Rectal smooth muscle tissue (tissue), 1 donor: Measurements from ENCODE around the gene DHX38.
A peak's percentile ranks its signal among the peaks of the same experiment; 100 is the strongest.
"Not testable (repeated sequence)": the region's sequence is repeated elsewhere in the genome, so short reads cannot be mapped to it uniquely, and the experiment has no call there.

Source experiments
- H3K27ac ChIP-seq: one replicate; pipeline ENCODE4 v1.7.0; 2013; ENCODE audit warnings: low read depth, low read length, inconsistent platforms
- H3K27me3 ChIP-seq: one replicate; pipeline ENCODE4 v1.7.0; 2013; ENCODE audit warnings: low read length; ENCODE audit not compliant: control insufficient read depth, insufficient read depth
- H3K36me3 ChIP-seq: one replicate; pipeline ENCODE4 v1.7.0; 2013; ENCODE audit warnings: low read length; ENCODE audit not compliant: control insufficient read depth, insufficient read depth
- H3K4me1 ChIP-seq: one replicate; pipeline ENCODE4 v1.7.0; 2013; ENCODE audit warnings: low read length; ENCODE audit not compliant: control insufficient read depth, insufficient read depth
- H3K4me3 ChIP-seq: one replicate; pipeline ENCODE4 v1.7.0; 2013; ENCODE audit warnings: low read length
- H3K9ac ChIP-seq: one replicate; pipeline ENCODE4 v1.7.0; 2013; ENCODE audit warnings: low read length

DHX38 gene

DNA sequence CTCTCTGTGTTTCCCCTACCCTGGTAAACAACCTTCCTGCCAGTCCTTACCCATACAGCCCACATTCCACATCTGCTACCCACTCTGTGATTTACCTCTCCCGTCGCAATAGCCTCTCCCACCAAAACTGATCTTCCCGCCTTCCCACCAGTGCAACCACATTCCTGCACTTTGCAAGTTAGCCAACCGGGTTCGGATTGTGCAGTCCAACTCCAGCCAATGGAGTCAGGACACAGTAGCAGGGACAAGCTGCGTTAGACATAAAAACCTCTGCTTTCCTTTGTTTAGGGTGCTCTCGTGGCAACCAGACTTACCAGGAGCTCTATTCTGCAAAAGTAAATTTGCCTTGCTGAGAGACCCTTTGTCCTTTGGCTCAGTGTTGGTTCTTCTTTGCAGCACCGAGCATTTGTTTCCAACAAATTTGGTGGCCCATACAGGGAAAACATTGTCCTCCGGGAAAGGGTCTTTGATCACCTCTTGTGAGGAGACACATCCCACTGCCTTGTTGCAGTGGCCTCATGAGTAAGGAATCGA lies 29.2 kb upstream of the DHX38 start:
- no peaks in the 10 kb centered on the region for H3K27me3 ChIP-seq
- no peak overlapping the region for H3K9ac ChIP-seq
- no peak overlapping the region for H3K27ac ChIP-seq
- H3K4me1 ChIP-seq, result no peaks in the 10 kb centered on the region
- no peak overlapping the region for H3K4me3 ChIP-seq
- no peaks in the 10 kb centered on the region for H3K36me3 ChIP-seq

DNA sequence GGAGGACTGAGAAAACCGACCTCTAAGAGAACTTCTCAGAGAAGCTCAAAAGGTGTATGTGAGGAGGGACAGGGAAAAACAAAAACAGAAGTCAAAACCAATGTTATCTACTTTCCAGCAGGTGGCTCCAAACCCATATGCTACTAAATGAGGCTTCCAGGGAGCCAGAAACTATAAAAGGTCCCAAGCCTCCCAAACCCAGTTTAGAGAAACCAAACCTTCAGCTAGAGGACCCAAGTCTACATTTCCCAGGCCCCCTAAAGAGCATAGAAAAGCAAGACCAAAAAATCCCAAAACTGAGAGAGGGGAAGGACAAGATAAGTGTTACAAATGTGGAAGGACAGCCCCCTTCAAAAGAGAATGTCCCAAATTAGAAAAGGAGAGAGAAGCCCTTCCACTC lies 26.9 kb upstream of the DHX38 start:
- Histone ChIP-seq H3K4me3 (no peak overlapping the region), H3K36me3 (no peaks in the 10 kb centered on the region), H3K4me1 (no peaks in the 10 kb centered on the region), H3K9ac (no peak overlapping the region), H3K27me3 (no peaks in the 10 kb centered on the region), H3K27ac (no peak overlapping the region)

DNA sequence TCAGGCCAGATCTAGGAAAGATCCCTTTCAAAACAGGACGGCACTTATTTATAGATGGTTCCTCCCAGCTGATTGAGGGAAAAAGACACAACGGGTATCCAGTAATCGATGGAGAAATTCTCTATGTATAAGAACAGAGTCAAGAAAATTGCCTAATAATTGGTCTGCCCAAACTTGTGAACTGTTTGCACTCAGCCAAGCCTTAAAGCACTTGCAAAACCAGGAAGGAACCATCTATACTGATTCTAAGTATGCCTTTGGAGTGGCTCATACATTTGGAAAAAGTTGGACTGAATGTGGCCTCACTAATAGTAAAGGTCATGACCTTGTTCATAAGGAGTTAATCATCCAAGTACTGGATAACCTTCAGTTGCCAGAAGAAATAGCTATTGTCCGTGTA lies 24.7 kb upstream of the DHX38 start:
- Histone ChIP-seq H3K36me3 (no peaks in the 10 kb centered on the region), H3K9ac (no peak overlapping the region), H3K4me1 (no peaks in the 10 kb centered on the region), H3K27me3 (no peaks in the 10 kb centered on the region), H3K27ac (no peak overlapping the region), H3K4me3 (no peak overlapping the region)

DNA sequence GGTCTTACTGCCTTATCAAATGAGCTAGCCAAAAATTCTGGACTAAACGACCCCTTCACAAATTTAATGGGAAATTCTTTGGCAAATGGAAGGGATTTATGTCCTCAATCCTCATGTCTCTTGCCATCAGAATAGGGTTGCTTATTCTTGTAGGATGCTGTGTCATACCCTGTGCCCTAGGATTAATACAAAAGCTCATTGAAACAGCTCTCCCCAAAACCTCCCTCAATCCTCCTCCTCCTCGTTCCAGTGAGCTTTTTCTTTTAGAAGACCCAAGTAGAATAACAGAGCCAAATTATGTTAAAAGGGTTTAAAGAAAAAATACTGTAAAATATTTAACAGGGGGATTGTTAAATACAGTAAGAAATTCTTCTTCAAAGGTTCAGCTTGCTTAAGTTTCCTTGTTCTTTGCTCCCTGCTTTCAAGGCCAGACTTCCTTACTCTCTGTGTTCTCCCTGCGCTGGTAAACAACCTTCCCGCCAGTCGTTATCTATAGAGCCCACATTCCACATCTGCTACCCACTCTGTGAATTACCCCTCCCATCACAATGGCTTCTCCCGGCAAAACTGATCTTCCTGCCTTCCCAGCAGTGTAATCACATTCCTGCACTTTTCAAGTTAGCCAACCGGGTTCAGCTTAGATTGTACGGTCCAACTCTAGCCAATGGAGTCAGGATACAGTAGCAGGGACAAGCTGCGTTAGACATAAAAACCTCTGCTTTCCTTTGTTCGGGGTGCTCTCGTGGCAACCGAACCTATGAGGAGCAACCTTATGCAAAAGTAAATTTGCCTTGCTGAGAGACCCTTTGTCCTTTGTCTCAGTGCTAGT lies 20.9 kb upstream of the DHX38 start:
- Histone ChIP-seq H3K27ac (no peak overlapping the region), H3K27me3 (no peaks in the 10 kb centered on the region), H3K36me3 (no peaks in the 10 kb centered on the region), H3K4me1 (no peaks in the 10 kb centered on the region), H3K4me3 (no peak overlapping the region), H3K9ac (no peak overlapping the region)

DNA sequence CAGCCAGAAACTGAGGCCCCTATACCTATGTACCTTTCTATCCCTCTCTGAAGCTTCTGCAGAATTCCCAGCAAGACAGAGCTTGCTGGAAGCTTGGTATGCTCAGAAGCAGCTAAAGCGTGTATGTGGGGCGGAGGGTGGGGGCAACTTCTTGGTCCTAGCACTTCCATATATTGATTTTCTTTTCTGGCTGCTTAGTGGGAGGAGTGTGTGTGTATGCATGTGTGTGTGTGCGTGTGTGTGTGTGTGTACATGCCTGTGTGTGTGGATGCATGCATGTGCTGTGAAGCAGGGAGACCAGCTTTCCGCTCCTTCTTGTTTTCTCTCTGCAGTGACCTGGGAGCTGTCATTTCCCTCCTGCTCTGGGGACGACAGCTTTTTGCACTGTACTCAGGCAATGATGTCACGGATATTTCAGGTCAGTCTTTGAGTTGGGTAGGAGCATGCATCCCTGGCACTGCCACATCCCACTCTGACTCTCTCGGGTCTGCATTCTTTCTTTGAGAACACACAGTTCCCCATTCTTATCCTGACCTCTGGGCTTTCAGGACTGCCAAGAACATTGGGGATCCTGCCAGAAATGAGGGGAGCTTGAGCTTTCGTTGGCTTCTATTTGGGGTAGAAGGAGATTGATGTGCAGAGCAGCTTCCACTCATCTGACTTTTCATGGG lies 20.0 kb upstream of the DHX38 start:
- Histone ChIP-seq H3K36me3 (no peaks in the 10 kb centered on the region), H3K27me3 (no peaks in the 10 kb centered on the region), H3K9ac (no peak overlapping the region), H3K27ac (no peak overlapping the region), H3K4me3 (no peak overlapping the region), H3K4me1 (no peaks in the 10 kb centered on the region)

DNA sequence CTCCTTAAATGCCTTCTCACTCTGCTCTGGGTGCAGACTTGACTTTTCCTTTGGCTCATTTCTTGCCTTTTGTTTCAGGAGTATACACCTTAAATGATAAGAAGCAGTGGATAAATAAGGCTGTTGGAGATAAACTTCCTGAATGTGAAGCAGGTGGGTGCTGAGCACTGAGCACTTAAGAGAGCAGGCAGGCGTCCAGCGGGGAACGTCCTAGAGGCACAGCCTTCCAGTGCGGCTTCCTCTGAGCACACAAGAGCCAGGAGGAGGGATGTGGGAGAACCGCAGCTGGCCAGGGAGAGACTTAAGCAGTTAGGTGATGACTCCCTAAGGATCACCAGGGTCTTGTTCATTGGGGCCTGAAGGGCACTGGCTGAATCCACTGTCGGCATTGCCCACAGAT lies 18.6 kb upstream of the DHX38 start:
- not testable (repeated sequence) for H3K27me3 ChIP-seq, H3K27ac ChIP-seq, H3K4me1 ChIP-seq, H3K4me3 ChIP-seq, H3K9ac ChIP-seq, H3K36me3 ChIP-seq

DNA sequence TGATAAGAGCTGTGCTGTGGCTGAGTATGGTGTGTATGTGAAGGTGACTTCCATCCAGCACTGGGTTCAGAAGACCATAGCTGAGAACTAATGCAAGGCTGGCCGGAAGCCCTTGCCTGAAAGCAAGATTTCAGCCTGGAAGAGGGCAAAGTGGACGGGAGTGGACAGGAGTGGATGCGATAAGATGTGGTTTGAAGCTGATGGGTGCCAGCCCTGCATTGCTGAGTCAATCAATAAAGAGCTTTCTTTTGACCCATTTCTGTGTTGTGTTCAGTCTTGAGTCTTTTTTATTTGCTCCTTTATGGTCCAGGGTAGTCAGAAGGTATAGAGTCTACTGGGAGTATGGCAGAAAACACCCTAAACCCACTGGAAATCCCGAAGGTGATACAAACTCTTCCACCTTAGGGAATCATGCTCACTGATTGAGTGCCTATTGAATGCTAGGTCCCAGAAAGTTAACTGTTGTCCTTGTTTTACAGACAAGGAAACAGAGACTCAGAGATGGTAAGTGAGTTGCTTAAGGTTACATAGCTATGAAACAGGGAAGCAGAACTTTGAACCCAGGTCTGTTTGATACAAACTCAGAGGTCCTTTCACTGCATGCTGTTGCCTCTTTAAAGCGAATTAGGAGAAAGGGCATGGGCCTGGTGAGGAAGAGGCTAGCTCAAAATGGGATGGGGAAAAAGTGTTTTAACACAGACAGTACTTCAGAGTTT lies 16.5 kb upstream of the DHX38 start:
- H3K4me1 ChIP-seq, H3K9ac ChIP-seq, H3K27me3 ChIP-seq, H3K27ac ChIP-seq, H3K4me3 ChIP-seq, H3K36me3 ChIP-seq: not testable (repeated sequence)

DNA sequence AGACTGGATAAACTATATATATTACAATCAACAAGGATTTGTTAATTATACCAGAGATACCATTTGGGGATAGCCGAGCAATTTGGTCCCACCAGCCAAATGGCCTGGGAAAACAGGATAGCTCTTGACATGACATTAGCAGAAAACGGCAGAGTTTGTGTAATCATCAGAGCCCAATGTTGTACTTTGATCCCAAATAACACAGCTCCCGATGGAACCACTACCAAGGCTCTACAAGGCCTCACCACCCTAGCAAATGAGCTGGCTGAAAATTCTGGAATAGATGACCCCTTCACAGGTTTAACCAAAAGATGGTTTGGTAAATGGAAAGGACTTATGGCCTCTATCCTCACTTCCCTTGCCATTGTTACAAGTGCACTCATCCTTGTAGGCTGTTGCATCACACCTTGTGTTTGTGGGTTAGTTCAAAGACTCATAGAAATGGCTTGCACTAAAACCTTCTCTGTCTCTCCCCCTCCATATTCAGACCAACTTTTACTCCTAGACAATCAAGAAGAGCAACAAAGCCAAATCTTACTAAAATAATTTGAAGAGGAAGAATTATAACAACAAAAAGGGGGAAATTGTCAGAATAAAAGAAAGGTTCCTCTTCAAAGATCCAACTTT lies 9.8 kb upstream of the DHX38 start:
- Histone ChIP-seq H3K4me3 (no peak overlapping the region), H3K27me3 (no peaks in the 10 kb centered on the region), H3K4me1 (no peaks in the 10 kb centered on the region), H3K27ac (no peak overlapping the region), H3K36me3 (peaks cover 10% of the 10 kb centered on the region), H3K9ac (no peak overlapping the region)

DNA sequence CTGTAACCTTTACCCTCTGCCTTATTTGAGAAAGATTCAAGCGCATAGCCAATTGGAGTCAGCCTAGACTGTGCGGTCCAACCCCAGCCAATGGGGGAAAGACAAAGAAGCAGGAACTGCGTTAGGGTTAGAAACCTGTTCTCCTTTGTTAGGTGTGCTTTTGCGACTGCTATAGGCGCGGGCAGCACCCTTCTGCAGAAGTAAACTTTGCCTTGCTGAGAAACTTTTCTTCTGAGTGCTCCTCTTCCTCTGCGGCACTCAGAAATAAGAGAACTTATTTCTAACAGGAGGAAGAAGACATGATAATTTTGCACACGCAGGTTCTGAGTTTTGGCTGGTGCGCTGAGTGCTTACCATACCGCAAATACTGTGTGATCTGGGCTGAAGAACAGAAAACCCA lies 9.2 kb upstream of the DHX38 start:
- Histone ChIP-seq H3K27me3 (no peaks in the 10 kb centered on the region), H3K36me3 (peaks cover 14% of the 10 kb centered on the region), H3K4me3 (no peak overlapping the region), H3K9ac (no peak overlapping the region), H3K27ac (no peak overlapping the region), H3K4me1 (no peaks in the 10 kb centered on the region)

DNA sequence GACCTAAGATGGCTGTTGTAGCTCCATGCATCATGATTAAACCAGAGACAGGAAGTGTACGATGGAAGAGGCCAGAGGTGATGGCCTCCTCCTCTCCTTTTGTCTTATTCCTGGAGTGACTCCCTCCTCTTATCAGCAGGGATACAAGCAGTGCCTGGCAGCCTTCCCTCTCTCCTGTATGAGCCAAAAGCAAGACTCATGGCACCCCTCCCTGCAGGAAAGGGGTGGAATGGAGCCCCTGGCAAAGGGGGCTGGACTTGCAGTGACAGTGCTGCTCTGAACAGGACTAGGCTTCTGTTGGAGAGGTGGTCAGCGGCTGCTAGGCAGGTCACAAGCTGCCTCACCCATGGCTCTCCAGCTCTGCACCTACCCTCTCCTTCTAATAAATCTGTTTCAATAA lies 8.6 kb upstream of the DHX38 start:
- no peaks in the 10 kb centered on the region for H3K27me3 ChIP-seq
- no peaks in the 10 kb centered on the region for H3K4me1 ChIP-seq
- no peak overlapping the region for H3K4me3 ChIP-seq
- no peak overlapping the region for H3K9ac ChIP-seq
- peaks cover 17% of the 10 kb centered on the region for H3K36me3 ChIP-seq
- no peak overlapping the region for H3K27ac ChIP-seq

DNA sequence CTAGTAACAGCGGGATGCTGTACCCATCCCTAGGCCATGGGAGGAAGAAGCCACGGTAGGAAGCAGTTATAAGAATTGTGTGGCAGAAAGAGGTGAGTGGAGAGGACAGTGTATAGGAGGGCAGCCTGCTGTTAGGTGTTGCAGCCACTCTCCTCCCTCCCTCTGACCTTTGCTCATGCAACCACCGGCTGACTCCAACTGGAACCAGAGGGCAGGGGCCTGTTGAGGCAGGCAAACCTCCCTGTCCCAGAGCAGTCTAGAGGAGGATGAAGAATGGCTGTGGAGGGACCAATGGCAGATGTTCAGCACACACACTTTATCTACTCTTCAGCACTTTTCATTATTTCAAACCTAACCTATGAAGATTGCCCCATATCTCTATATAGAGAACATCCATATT lies 2.4 kb upstream of the DHX38 start:
- H3K4me1 ChIP-seq, result peaks cover 18% of the 10 kb centered on the region
- H3K9ac ChIP-seq, result no peak overlapping the region
- H3K36me3 ChIP-seq, result peaks cover 18% of the 10 kb centered on the region
- H3K27ac ChIP-seq, result no peak overlapping the region
- no peaks in the 10 kb centered on the region for H3K27me3 ChIP-seq
- no peak overlapping the region for H3K4me3 ChIP-seq

DNA sequence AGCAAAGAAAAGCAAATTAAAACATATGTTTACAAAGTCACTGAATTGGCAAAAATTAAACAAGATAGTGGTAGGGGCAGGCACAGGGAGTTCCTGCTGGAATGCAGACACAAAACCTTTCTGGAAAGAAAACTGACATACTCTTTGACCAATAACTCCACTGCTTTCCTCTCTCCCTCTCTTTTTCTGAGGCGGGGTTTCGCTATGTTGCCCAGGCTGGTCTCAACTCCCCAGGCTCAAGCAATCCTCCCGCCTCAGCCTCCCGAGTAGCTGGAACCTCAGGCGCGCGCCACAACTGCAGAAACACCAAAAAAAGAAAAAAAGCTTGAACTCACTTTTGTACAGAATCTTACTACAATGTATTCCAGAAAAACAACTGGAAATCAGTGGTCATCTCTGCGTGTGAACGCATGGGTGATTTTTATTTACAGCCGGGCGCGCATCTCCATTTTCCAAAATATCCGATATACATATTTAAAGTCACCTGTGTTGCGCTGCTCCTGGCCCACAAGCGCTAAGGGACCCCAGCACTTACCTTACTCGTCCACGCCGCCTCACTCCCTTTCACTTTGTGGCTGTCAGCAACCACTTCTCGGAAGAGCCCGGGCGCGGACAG lies 707 bp upstream of the DHX38 start:
- Histone ChIP-seq H3K9ac (peak overlapping the region; percentile 57), H3K4me3 (peak overlapping the region; percentile 93), H3K4me1 (peaks cover 18% of the 10 kb centered on the region), H3K27me3 (no peaks in the 10 kb centered on the region), H3K27ac (peak overlapping the region; percentile 88), H3K36me3 (peaks cover 24% of the 10 kb centered on the region)
